Liver (tissue), 3 donors: ENCODE data around the gene MRPL21.

ENCODE experiments used
- CTCF ChIP-seq: fragments of 150-350 bp; IDR thresholded peaks from 2 replicates; pipeline ENCODE4 v1.5.1; 2017; ENCODE audit warnings: improper control_type of control experiment, low read depth, low read length; ENCODE audit not compliant: missing input control
- GABPA ChIP-seq, 2 donors: IDR thresholded peaks in 1 of 2; conservative IDR thresholded peaks in 1 of 2; 2 replicates each; pipeline ENCODE4 v1.6.1; 2016; ENCODE audit warnings: antibody characterized with exemption in 2 of 2, mild to moderate bottlenecking in 1 of 2, moderate library complexity in 1 of 2
- RAD21 ChIP-seq, 2 donors: IDR thresholded peaks; 2 replicates each; pipeline ENCODE4 v1.6.1; 2016; ENCODE audit warnings: antibody characterized with exemption in 2 of 2, mild to moderate bottlenecking in 2 of 2
- TAF1 ChIP-seq: conservative IDR thresholded peaks from 2 replicates; pipeline ENCODE4 v1.6.1; 2016; ENCODE audit warnings: antibody characterized with exemption, mild to moderate bottlenecking
- donor health status: healthy.
- donor health status: healthy.

- no peak for TF ChIP-seq CTCF
- no peak for TF ChIP-seq GABPA (IDR thresholded peaks at IDR 0.05 in 1 of 2, conservative IDR thresholded peaks at IDR 0.05 in 1 of 2)
- no peak for TF ChIP-seq TAF1
- TF ChIP-seq RAD21 (IDR thresholded peaks at IDR 0.05), result no peak
These were observed 35.4 kb upstream of the MRPL21 start for GRCh38 chr11:68938816-68939582.
